Keratinocyte (primary cell): ENCODE data around the gene INTS6L. TPM values are rescaled to one million over a fixed set of nuclear protein-coding genes. Genes with fewer than 3 reads are reported as not detected.

ENCODE experiments used
- DNase-seq: peaks from one replicate; pipeline ENCODE4 v3.0.0-alpha.2; 2011; ENCODE audit warnings: low read depth, missing footprints, low spot score
- FAIRE-seq: peaks from 2 replicates; lab custom pipeline; 2011; peaks lifted over from hg19 to GRCh38; lab: Jason Lieb, UNC
- H2AFZ ChIP-seq: 2 replicates; pipeline ENCODE4 v1.6.0; 2012; ENCODE audit warnings: low read length, control low read depth, inconsistent platforms; ENCODE audit not compliant: control insufficient read depth
- H3K27ac ChIP-seq: 2 replicates; pipeline ENCODE4 v1.5.1; 2011; ENCODE audit warnings: low read length; ENCODE audit not compliant: control insufficient read depth, insufficient read depth
- H3K27me3 ChIP-seq: 3 replicates; pipeline ENCODE4 v1.6.0; 2011; ENCODE audit warnings: low read length; ENCODE audit not compliant: control insufficient read depth, insufficient read depth; ENCODE audit errors: extremely low read depth
- H3K36me3 ChIP-seq, 2 experiments: 2 replicates in 1 of 2; 3 replicates in 1 of 2; pipeline ENCODE4 v1.5.1; 2011; ENCODE audit warnings: low read length in 2 of 2, mild to moderate bottlenecking in 1 of 2; ENCODE audit not compliant: control insufficient read depth in 2 of 2, insufficient read depth in 2 of 2; ENCODE audit errors: extremely low read depth in 1 of 2
- H3K4me1 ChIP-seq: 3 replicates; pipeline ENCODE4 v1.5.1; 2011; ENCODE audit warnings: low read length; ENCODE audit not compliant: control insufficient read depth, insufficient read depth; ENCODE audit errors: extremely low read depth
- H3K4me2 ChIP-seq: 3 replicates; pipeline ENCODE4 v1.6.0; 2011; ENCODE audit warnings: low read depth, low read length; ENCODE audit not compliant: control insufficient read depth, insufficient read depth; ENCODE audit errors: extremely low read depth
- H3K4me3 ChIP-seq, 3 experiments: fragments of 200-600 bp in 1 of 3; sonication (generic) in 1 of 3; 2 replicates in 2 of 3; 3 replicates in 1 of 3; pipeline ENCODE4 v1.5.1; 2011 to 2016; ENCODE audit warnings: low read length in 3 of 3, mild to moderate bottlenecking in 3 of 3, control low read depth in 2 of 3, inconsistent platforms in 1 of 3, low read depth in 1 of 3, mixed read lengths in 1 of 3, mixed run types in 1 of 3, moderate library complexity in 1 of 3; ENCODE audit not compliant: control insufficient read depth in 2 of 3, insufficient read depth in 2 of 3; ENCODE audit errors: extremely low read depth in 1 of 3
- H3K79me2 ChIP-seq: 2 replicates; pipeline ENCODE4 v1.6.0; 2012; ENCODE audit warnings: low read length; ENCODE audit not compliant: control insufficient read depth, insufficient read depth
- H3K9ac ChIP-seq: 3 replicates; pipeline ENCODE4 v1.6.0; 2011; ENCODE audit warnings: low read length; ENCODE audit not compliant: control insufficient read depth, insufficient read depth; ENCODE audit errors: extremely low read depth
- H3K9me1 ChIP-seq: 3 replicates; pipeline ENCODE4 v1.6.0; 2011; ENCODE audit warnings: low read length; ENCODE audit not compliant: control insufficient read depth, insufficient read depth; ENCODE audit errors: extremely low read depth
- H3K9me3 ChIP-seq: 2 replicates; pipeline ENCODE4 v1.5.1; 2012; ENCODE audit warnings: low read depth, low read length; ENCODE audit not compliant: control insufficient read depth
- H4K20me1 ChIP-seq: 3 replicates; pipeline ENCODE4 v1.6.0; 2011; ENCODE audit warnings: low read length; ENCODE audit not compliant: control insufficient read depth, insufficient read depth; ENCODE audit errors: extremely low read depth
- EZH2 ChIP-seq: IDR thresholded peaks from one replicate; pipeline ENCODE4 v1.6.1; 2012; ENCODE audit warnings: inconsistent platforms, mild to moderate bottlenecking, low read length, moderate library complexity
- dilution Hi-C: fragments of 300-500 bp; cut with MboI; formaldehyde crosslinking; loops from one replicate; pipeline ENCODE4 v1.7.0; 2020; ENCODE audit warnings: low sequenced_read_pairs; ENCODE audit not compliant: extremely low pct_ligation_motif_present
- polyA plus RNA-seq, 5 experiments: library from polyadenylated mRNA; depleted of rRNA in 3 of 5; stranded (reverse) in 3 of 5; stranded (forward) in 1 of 5; unstranded in 1 of 5; fragments of >200 nt; gene quantifications; 1 replicate in 1 of 5; 2 replicates in 3 of 5; 3 replicates in 1 of 5; pipeline versions ENCODE4 v1.2.1 to v1.2.3, GENCODE V29; 2011 to 2012; ENCODE audit warnings: missing spikeins in 2 of 5, low read depth in 1 of 5, low replicate concordance in 1 of 5
- TF ChIP-seq, protein P1 (sequence below), 3 experiments: IDR thresholded peaks in 1 of 3; conservative IDR thresholded peaks in 1 of 3; optimal IDR thresholded peaks in 1 of 3; 2 replicates in 2 of 3; 3 replicates in 1 of 3; pipeline versions ENCODE3 to v1.5.1; 2011; ENCODE audit warnings: low read length in 3 of 3, mild to moderate bottlenecking in 3 of 3, moderate library complexity in 2 of 3, control low read depth in 1 of 3, inconsistent platforms in 1 of 3; ENCODE audit not compliant: insufficient read depth in 2 of 3; ENCODE audit errors: extremely low read depth in 1 of 3

The INTS6L gene
- polyA plus RNA-seq, 1 donor (not counting 4 experiments of a cell fraction or from before 2014, with no cell fraction given): 14.5 TPM

DNA sequence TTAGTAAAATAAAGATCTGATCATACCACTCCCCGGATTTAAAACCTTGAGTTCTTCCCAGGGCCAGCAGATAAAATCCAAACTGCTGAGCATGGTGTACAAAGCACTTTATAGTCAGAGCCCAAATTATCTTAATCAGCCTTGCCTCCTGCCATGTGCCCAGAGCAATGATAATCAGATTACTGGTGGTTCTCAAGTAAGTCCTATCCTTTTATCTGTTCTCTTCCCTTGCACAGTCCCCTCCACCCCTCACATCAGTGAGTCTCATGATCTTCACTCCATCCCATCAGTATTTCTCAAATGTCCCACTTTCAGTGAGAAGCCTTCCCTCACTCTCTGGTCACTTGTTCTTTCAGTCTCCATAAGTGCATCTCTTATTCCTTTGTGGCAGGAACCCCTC is 22.7 kb downstream of the INTS6L start:
- DNase-seq (no peak), FAIRE-seq (no peak)
- H4K20me1 ChIP-seq: no peaks in the 10 kb centered on the region
- no peaks in the 10 kb centered on the region for H3K9me1 ChIP-seq
- no peaks in the 10 kb centered on the region for H3K79me2 ChIP-seq
- no peaks in the 10 kb centered on the region for H3K4me1 ChIP-seq
- no peak overlapping the region for H3K4me3 ChIP-seq
- no peaks in the 10 kb centered on the region for H3K9me3 ChIP-seq
- H3K36me3 ChIP-seq: no peaks in the 10 kb centered on the region
- H3K9ac ChIP-seq: no peak overlapping the region
- TF ChIP-seq EZH2: no peak
- no peaks in the 10 kb centered on the region for H3K27me3 ChIP-seq
- H2AFZ ChIP-seq: no peak overlapping the region
- H3K27ac ChIP-seq: no peak overlapping the region
- dilution Hi-C loops: no loop called here
- no peak overlapping the region for H3K4me2 ChIP-seq

- TF ChIP-seq, protein P1, sequence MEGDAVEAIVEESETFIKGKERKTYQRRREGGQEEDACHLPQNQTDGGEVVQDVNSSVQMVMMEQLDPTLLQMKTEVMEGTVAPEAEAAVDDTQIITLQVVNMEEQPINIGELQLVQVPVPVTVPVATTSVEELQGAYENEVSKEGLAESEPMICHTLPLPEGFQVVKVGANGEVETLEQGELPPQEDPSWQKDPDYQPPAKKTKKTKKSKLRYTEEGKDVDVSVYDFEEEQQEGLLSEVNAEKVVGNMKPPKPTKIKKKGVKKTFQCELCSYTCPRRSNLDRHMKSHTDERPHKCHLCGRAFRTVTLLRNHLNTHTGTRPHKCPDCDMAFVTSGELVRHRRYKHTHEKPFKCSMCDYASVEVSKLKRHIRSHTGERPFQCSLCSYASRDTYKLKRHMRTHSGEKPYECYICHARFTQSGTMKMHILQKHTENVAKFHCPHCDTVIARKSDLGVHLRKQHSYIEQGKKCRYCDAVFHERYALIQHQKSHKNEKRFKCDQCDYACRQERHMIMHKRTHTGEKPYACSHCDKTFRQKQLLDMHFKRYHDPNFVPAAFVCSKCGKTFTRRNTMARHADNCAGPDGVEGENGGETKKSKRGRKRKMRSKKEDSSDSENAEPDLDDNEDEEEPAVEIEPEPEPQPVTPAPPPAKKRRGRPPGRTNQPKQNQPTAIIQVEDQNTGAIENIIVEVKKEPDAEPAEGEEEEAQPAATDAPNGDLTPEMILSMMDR (optimal IDR thresholded peaks at IDR 0.05 in 1 of 3, IDR thresholded peaks at IDR 0.05 in 1 of 3, conservative IDR thresholded peaks at IDR 0.05 in 1 of 3; ENCODE audit: extremely low read depth in 1 of 3, insufficient read depth in 2 of 3, low read length in 3 of 3): peak in 1 of 3 experiments; percentile 41
- no peak for TF ChIP-seq EZH2
- H3K4me3 ChIP-seq: no peak overlapping the region
- FAIRE-seq: no peak
- H4K20me1 ChIP-seq: no peaks in the 10 kb centered on the region
- no peak overlapping the region for H3K4me2 ChIP-seq
- H3K9ac ChIP-seq: no peak overlapping the region
- no peaks in the 10 kb centered on the region for H3K36me3 ChIP-seq
- H3K9me1 ChIP-seq: no peaks in the 10 kb centered on the region
- no peak overlapping the region for H2AFZ ChIP-seq
- no peak overlapping the region for H3K27ac ChIP-seq
- no peak for DNase-seq
- no peaks in the 10 kb centered on the region for H3K9me3 ChIP-seq
- no peaks in the 10 kb centered on the region for H3K79me2 ChIP-seq
- H3K4me1 ChIP-seq: no peaks in the 10 kb centered on the region
- dilution Hi-C loops: no loop called here
- H3K27me3 ChIP-seq: no peaks in the 10 kb centered on the region
These were observed 23.5 kb downstream of the INTS6L start for GRCh38 chrX:135543924-135544323.

- Histone ChIP-seq H2AFZ (no peak overlapping the region), H3K27me3 (no peaks in the 10 kb centered on the region), H3K4me3 (no peak overlapping the region), H3K9me1 (no peaks in the 10 kb centered on the region), H3K9ac (no peak overlapping the region), H3K4me1 (no peaks in the 10 kb centered on the region), H3K4me2 (no peak overlapping the region), H3K36me3 (no peaks in the 10 kb centered on the region), H3K27ac (no peak overlapping the region), H3K9me3 (no peaks in the 10 kb centered on the region), H4K20me1 (no peaks in the 10 kb centered on the region), H3K79me2 (no peaks in the 10 kb centered on the region)
- TF ChIP-seq, protein P1 (optimal IDR thresholded peaks at IDR 0.05 in 1 of 3, IDR thresholded peaks at IDR 0.05 in 1 of 3, conservative IDR thresholded peaks at IDR 0.05 in 1 of 3; ENCODE audit: extremely low read depth in 1 of 3, insufficient read depth in 2 of 3, low read length in 3 of 3): no peak
- no peak for TF ChIP-seq EZH2
- FAIRE-seq (no peak), DNase-seq (no peak)
- dilution Hi-C loops: no loop called here
These were observed 24.0 kb downstream of the INTS6L start for GRCh38 chrX:135544338-135544948.
